GM21825 (cell line): ENCODE results near the gene DRAP1.
A peak's percentile ranks its signal among the peaks of the same experiment; 100 is the strongest.
"Not testable (repeated sequence)": the region's sequence is repeated elsewhere in the genome, so short reads cannot be mapped to it uniquely, and the experiment has no call there.

Source experiments
- ATAC-seq: cut with Tn5 transposase; IDR thresholded peaks from one replicate; pipeline ENCODE4 v1.9.1; 2021; ENCODE audit warnings: mild to moderate bottlenecking, moderate library complexity; ENCODE audit not compliant: unreplicated experiment

Gene DRAP1

DNA sequence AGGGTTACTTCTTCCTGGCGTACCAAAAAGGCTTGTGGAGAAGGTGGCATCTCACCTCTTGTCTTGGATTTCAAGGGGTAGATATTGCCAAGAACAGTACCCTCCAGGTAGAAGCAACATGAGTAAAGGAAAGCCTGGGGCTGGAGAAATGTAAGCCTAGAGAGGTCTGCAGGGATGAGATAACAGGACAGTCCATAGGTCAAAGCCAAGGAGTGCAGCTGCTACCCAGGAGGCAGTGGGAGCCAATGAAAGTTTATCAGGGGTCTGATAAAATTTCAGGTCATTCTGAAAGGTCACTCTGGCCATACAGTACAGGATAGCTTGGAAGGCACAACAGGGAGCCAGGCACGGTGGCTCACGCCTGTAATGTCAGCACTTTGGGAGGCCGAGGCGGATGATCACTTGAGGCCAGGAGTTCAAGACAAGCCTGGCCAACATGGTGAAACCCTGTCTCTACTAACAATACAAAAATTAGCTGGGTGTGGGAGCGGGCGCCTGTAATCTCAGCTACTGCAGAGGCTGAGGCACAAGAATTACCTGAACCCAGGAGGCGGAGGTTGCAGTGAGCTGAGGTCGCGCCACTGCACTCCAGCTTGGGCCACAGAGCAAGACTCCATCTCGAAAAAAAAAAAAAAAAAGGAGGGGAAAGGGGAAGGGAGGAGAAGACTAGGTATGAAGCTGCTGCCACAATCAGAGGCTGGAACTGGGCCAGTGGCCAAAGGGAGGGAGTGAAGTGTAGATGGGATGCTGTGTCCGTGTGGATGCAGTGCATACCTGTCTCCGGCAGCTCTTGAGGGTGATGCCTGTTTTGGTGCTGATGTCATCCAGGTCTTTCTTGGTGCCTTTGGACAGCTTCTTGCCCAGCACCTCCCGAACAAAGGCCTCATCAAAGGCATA, 32.2 kb upstream of the DRAP1 start:
- ATAC-seq, result no peak

DNA sequence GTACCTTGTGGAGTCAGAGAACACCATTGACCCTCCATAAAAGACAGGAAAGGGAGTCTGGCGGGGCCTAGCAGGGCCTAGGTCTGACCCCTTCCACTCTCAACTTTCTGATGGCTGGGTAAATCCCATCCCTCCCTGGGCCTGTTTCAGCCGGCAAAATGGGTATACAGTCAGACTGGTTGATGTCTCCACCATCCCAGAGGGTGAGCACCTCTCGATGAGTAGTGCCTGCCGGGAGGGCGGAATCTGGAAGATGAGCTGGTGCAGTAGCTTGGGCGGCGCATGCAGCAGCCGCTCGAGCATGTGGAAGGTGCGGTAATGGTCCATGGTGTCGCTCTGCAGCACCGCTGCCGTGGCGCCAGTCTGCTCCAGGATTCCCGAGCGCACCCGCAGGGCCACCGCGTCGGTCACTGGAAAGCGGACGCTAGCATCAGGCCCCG, 31.5 kb upstream of the DRAP1 start:
- ATAC-seq, result peak; percentile 1

DNA sequence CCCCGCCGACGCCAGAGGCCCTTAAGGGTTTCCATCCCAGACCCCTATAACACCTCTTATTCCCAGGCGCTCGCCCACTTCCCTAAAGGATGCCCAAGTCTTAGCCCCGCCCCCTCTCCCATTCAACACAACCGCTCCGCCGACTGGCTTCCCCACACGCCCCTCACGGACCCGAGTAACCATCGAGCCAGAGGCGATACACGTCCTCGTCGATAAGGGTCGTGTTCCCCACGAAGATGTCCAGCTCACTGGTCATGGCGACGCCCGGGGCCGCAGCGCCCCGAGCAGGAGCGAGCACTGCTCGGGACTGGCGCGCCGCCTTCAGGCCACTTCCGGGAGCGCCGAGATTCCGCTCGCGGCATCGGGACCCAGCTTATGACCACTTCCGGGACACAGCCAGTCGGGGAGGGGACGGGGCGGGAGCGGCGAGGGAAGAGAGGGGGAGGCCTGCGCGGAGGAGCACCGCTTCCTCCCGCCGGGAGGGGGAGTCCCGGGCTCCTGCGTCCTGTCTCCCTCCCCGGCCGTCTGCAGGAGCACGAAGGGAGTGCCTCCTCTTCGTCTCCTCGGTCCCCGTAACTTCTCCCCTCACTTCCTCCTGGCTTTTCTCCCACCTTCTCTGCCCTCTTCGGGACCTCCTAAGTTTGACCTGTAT, 30.9 kb upstream of the DRAP1 start, which contains the start of gene FIBP:
Gene FIBP (minus strand): TSS at position 309 of the 652 bp plus-strand sequence. CDS start 53 bp downstream, at position 256.
- ATAC-seq, result peak; percentile 49

DNA sequence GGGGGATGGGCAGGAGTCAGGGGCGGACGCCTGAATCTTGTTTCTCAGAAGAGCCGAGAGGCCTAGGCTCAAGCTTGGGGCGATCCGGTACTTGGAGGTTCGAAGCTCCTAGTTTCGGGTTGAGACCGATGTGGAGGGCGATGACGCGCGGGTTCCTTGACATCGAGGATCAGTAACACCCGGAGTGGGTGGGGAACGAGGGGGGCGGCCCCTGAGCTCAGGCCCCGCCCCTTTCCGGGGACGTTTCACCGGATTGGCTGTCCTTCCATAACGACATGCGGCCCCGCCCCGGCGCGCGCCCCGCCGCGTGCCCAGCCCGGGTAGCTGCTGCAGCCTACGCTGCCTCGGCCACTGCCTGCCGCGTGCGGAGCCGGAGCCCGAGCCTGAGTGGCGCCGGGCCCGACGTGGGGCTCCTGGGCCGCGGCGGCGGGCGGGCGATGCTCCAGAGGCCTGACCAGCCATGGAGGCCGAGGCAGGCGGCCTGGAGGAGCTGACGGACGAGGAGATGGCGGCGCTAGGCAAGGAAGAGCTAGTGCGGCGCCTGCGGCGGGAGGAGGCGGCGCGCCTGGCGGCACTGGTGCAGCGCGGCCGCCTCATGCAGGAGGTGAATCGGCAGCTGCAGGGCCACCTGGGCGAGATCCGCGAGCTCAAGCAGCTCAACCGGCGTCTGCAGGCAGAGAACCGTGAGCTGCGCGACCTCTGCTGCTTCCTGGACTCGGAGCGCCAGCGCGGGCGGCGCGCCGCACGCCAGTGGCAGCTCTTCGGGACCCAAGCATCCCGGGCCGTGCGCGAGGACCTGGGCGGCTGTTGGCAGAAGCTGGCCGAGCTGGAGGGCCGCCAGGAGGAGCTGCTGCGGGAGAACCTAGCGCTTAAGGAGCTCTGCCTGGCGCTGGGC, 28.7 kb upstream of the DRAP1 start, which contains the start of gene CCDC85B:
Gene CCDC85B (plus strand): TSS at position 350 of the 895 bp plus-strand sequence. CDS start 111 bp downstream, at position 461.
- peak; percentile 42 for ATAC-seq

DNA sequence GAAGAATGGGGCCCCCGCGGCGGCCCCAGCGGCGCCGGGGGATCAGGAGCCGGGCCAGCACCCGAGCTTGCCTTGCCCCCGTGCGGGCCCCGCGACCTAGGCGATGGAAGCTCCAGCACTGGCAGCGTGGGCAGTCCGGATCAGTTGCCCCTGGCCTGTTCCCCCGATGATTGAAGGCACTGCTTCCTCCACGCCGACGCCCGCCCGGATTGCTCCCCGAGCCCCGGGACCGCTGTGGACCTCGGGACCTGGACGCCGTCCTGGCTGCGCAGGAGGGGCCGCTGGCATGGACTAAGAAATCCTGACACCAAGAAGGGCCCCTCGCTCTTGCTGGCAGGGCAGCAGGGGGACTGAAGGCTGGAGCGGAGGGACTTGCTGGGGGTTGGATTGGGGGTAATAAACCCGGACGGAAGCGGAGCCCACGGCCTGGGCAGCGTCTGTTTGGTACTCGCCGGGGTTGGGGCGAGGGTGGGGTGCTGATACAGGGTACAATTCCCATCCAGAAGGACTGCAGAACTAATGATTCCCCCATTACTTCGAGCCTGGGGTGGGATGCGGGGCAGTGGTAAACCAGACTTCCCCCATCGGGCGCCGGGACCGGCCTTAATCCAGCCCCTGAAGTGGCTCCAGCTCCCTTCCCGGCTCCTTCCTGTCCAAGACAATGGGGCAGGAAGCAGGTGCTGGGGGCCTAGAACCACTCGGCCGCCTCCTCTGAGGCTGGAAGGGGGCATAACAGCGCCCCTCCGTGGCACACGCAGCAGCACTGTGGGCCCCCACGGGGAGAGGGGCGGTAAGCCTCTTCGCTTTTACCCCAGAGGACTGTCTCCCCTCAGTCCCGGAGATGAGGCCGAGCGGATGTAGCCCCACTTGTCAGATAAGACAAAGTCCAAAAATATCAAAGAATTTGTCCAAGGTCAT, 27.7 kb upstream of the DRAP1 start:
- ATAC-seq, result no peak

- ATAC-seq, result not testable (repeated sequence)
Measured at GRCh38 chr11:65892137-65892540, 27.1 kb upstream of the DRAP1 start.

DNA sequence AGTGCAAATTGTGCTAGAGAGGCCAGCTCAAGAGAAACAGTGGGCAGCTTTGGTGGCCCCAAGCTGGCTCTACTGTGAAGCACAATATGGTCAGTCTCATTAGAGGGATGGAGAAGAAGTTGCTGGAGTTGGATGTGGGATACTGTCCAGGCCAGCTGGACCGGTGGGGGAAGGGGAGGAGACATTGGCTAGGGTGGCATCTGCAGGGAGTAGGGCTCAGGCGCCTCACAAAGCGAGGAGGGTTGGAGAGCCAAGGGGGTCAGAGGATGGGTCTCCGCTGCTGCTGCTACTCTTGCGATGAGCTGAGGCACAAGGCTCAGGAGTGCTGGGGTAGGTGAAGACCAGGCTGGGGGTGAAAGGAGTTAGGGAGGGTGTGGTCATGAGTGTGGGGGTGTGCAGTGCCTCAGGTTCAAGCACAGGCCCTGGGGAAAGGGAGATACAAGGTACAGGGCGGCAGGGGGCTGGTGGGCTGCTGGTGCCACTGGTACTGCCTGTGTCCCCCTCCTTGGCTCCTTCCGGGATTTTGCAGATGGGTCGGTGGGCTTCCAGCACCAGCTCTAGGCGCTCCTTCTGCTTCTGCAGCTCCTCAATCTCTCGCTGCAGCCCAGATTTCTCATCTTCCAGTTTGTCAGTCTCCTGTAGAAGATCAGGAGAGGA, 26.4 kb upstream of the DRAP1 start:
- no peak for ATAC-seq

DNA sequence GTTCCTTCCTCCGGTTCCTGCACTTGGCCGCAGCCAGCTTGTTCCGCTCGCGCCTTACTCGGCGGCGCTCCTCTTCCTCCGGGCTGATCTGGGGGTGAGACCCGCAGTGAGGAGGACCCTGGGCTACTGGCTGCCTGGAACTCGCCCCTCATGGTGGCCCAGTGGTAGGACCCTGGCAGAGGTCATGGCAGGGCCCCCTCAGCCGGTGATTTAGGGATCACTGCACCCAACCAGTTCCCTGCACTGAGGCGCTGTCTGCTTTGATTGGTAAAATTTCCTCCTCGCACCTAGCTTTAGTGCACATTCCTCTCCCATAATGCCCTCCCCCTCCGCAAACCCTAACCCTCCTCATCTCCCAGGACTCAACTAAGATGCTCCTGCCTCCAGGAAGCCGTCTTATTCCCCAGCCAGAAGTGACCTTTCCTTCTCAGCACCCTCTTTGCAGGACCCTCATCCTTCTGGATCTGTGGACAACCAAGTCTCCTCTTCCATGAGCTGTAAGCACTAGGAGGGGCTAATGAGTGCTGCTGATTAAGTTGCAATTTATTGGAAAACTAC, 25.1 kb upstream of the DRAP1 start:
- no peak for ATAC-seq

DNA sequence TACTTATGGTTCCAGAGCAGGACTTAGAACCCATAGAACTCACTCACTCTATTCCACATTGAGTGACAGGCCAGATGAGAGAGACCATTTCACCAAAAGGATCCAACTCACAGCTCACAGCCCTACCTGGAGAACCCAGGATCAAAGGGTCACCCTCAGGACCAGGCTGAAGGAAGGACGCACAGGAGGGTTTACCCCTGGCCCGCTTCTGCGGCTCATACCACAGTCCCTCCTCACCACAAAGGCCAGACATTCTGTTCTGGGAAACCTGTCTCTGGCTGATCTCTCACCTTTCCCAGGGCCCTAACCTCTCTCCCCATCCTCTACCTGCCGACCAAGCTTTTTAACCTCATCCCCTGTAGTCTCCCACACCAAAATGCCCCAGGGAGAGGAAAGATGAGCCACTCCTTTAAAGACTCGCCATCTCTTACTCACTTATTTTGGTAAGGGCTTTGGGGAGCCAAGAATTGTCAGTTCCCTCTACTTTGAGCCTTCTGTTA, 23.7 kb upstream of the DRAP1 start:
- ATAC-seq, result no peak

DNA sequence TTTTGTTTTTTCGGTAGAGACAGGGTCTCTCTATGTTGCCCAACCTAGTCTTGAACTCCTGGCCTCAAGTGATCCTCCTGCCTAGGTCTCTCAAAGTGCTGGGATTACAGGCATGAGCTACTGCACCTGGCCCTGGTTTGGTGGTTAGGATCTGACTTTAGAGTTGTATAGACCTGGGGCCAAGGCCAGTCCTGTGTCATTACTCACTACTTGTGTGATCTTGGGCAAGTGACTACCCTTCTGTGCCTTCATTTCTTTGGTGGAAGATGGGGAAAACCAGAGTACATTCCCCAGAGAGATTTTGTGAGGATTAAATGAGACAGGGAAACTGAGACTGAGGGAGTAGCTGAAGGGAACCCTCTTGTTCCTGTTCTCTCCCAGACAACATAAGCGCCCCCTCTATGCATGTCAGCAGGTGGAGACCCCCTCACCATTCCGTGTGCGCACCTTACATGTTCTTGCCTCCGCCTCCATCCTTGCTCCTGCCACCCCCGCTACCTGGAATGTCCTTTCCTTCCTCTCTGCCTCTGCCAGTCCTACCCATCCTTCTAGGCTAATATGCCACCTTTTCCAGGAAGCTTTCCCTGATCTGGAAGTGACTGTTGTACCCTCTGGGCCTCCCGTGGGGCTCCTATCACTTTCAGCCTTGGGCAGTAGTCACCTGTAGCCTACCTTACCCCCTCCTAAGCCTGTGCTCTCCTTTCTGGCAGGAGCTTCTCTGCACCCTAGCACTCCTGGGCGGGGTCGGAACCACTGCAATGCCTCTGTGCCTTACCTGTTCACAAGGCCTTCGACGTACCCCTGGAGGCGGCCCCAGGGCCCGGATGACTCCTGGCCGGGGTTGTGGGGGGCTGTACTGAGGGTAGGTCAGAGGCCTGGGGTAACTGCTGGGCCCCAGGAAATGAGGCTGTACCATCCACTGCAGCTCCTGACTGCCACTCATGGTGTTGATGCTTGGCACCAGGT, 22.9 kb upstream of the DRAP1 start:
- no peak for ATAC-seq

GRCh38 chr11:65897020-65897471, 22.2 kb upstream of the DRAP1 start:
- ATAC-seq, result no peak

DNA sequence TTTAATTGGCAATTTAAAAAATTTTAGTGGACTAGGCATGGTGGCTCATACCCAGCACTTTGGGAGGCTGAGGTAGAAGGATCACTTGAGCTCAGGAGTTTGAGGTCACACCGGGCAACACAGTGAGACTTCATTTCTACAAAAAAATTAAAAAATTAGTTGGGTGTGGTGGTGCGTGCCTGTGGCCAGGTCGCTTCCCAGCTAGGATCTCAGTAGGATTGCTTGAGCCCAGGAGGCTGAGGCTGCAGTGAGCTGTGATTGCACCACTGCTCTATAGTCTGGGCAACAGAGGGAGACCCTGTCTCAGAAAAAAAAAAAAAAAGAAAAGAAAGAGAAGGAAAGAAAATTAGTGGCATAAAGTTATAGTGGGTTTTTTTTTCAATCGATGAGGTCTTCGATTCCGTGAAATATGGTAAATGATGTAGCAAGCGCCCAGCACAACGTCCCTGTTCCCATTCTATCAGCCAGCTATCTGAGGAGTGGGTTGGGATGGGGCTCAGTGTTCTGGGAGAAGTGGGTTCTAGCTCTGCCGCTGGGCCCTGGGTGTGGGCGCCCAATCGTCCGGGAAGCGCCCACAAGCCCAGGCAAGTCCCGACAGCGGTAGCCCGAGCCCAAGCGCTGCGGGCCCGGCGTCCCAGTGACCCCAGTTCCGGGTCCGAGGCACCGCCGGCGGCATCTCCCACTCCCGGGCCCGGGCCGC, 20.4 kb upstream of the DRAP1 start:
- ATAC-seq, result no peak

- peak; percentile 4 for ATAC-seq
Measured at GRCh38 chr11:65899356-65900124, 19.7 kb upstream of the DRAP1 start.

DNA sequence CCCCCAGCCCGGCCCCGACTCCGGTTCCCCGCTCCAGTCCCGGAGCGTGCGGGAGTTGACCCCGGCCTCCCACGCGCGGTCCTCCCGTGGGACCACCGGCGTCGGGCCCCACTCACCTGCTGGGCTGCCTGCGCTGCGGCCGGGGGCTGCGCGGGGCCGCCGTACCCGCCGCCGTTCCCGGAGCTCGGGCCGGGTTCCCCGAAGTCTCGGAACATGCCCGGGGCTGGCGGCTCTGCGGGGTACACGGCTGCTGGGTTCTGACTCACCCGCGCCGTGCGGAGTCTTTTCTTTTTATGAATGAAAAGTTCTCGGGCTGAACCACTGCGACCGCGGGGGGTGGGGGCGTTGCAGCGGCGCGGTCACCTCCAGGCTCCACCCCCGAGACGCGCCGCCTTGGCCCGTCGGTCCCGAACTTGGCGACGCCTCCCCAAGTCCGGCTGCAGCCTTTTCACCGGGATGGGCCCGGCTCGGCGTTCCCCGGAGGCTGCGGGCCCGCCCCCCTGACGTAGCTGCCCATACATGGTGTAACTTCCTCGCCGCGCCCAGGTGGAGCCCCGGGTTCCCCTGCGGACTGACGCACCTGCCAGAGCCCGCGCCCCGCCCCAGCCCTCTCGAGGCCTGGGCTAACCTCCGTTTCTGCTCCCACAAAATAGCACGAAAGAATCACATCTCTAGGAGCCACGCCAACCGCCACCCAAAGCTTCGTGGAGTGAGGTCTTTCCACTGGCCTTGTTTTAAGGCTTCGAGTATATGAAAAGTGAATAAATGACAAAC, 18.9 kb upstream of the DRAP1 start, which contains the start of gene FOSL1:
Gene FOSL1 (minus strand): TSS at position 264 of the 774 bp plus-strand sequence. CDS start 49 bp downstream, at position 215.
- ATAC-seq, result peak; percentile 69

GRCh38 chr11:65900899-65901180, 18.4 kb upstream of the DRAP1 start:
- no peak for ATAC-seq
